Gastroesophageal sphincter (tissue), 3 donors: ENCODE data around the gene LBX1.

Experiments
- EP300 ChIP-seq: sonication (generic); formaldehyde crosslinking; IDR thresholded peaks from one replicate; pipeline ENCODE4 v1.6.1; 2017; ENCODE audit warnings: antibody characterized with exemption, mild to moderate bottlenecking
- TF ChIP-seq, protein P1 (sequence below), 4 experiments: fragments of 200-600 bp in 2 of 4; fragments of 450-650 bp in 2 of 4; sonication (generic) in 1 of 4; IDR thresholded peaks; one replicate each; pipeline ENCODE4 v1.5.1; 2017 to 2019; ENCODE audit warnings: antibody characterized with exemption in 4 of 4, mild to moderate bottlenecking in 2 of 4, moderate library complexity in 2 of 4

DNA sequence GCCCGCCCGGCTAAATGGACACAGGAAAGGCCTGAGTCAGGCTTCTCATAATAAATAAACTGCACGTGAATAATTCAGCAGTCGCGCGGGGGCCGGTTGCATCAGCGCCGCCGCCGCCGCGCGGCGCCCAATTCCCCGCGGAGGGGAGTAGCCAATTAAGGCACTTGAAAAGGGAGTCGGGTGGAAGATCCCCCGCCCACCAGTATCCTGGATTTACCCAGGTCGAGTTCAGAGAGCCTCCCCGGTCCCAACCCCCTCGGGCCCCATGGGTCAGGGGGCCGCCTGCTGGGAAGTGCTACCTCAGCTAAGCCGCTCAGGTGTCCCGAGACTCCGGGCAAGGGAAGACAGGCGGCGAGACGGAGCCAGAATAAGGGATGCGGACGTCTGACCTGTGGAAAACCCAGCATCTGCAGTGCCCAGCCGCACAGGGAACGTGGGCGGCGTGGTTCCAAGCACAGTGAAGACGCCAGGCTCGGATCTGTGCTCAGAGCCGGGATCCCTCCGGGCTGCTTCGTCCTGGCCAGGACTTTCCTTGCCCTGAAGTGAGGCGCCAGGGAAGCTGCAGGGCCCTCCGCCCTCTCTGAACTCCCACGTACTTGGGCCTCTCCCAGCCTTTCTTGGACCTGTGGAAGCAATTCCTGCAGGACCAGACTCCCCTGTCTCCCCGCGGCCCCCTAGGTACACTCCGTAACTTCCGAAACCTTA lies 7.3 kb upstream of the LBX1 start:
- no peak for TF ChIP-seq EP300
- TF ChIP-seq, protein P1, sequence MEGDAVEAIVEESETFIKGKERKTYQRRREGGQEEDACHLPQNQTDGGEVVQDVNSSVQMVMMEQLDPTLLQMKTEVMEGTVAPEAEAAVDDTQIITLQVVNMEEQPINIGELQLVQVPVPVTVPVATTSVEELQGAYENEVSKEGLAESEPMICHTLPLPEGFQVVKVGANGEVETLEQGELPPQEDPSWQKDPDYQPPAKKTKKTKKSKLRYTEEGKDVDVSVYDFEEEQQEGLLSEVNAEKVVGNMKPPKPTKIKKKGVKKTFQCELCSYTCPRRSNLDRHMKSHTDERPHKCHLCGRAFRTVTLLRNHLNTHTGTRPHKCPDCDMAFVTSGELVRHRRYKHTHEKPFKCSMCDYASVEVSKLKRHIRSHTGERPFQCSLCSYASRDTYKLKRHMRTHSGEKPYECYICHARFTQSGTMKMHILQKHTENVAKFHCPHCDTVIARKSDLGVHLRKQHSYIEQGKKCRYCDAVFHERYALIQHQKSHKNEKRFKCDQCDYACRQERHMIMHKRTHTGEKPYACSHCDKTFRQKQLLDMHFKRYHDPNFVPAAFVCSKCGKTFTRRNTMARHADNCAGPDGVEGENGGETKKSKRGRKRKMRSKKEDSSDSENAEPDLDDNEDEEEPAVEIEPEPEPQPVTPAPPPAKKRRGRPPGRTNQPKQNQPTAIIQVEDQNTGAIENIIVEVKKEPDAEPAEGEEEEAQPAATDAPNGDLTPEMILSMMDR (IDR thresholded peaks at IDR 0.05): no peak
